CD4-positive, alpha-beta T cell treated with Interleukin-4 for 4 hours (primary cell): ENCODE results near the gene IGFBP6.

Experiments used
- DNase-seq: peaks from one replicate; pipeline ENCODE4 v3.0.0-alpha.2; 2020

The IGFBP6 gene

DNA sequence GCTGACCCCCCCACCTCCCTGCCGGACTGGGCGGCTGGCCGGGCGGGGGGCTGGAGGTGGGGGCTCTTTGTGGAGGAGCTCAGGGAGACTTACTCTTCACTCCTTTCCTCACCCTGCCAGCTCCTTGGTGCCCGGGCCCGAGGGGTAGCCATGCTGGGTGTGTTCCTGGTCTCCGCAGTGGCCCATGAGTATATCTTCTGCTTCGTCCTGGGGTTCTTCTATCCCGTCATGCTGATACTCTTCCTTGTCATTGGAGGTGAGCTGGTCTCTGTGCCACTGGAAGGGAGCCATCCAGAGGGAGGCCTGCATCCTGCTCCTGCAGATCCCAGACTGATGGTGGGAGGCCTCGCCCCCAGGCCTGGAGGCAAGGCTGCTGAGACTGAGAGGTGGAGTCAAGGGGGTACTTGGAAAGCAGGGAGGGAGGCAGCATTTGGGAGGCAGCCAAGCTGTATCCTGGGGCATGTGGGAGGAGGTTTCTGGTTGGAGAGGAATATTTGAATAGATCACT, 25.5 kb downstream of the IGFBP6 start:
- DNase-seq, result no peak

DNA sequence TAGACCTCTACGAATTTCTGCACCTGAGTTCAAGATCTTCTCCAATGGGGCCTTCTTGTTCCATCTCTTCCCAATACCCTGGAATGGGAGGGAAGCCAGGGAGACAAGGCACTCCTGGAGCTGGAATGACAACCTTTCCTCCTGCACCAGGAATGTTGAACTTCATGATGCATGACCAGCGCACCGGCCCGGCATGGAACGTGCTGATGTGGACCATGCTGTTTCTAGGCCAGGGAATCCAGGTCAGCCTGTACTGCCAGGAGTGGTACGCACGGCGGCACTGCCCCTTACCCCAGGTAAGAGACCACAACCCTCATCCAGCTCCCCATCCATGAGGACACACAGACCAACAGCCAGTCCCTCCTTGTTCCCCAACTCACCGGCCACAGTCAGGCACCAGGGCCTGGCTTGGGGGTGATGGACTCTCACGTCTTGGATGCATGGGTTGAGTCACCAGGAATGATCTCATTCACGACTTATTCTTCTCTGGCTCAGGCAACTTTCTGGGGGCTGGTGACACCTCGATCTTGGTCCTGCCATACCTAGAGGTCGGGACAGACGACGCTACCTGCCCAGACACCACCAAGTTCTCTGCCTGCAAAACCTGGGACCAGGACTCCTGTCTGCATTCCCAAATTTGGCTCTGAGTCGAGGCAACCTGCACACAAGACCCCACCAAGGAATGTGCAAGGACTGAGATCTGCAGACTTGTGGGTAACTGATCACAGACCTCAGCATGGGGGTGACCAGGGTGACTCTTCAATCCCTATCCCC, 26.3 kb downstream of the IGFBP6 start:
- no peak for DNase-seq

- no peak for DNase-seq
Measured at GRCh38 chr12:53124352-53124723, 26.9 kb downstream of the IGFBP6 start.

DNA sequence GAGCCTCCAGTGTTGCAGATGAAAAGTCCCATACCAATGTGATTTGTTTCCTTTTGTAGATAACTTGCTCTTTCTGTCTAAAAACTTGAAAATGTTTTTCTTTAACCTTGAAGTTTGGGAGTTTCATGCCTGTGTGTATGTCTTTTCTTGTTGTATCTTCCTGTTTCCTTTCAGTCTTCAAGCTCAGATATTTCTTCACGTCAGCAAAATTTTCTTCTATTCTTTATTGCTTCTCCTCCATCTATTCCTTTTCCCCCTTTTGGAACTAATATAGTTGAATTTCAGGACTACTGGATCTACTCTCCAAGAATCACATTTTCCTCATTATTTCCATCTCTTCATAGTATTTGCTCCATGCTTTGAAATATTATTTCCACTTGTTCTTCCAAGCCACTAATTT, 29.7 kb downstream of the IGFBP6 start:
- DNase-seq, result no peak

- DNase-seq, result no peak
Measured at GRCh38 chr12:53128780-53129569, 31.5 kb downstream of the IGFBP6 start.

- no peak for DNase-seq
Measured at GRCh38 chr12:53131844-53132243, 34.4 kb downstream of the IGFBP6 start.

- DNase-seq, result no peak
Measured at GRCh38 chr12:53133722-53134121, 36.3 kb downstream of the IGFBP6 start.

DNA sequence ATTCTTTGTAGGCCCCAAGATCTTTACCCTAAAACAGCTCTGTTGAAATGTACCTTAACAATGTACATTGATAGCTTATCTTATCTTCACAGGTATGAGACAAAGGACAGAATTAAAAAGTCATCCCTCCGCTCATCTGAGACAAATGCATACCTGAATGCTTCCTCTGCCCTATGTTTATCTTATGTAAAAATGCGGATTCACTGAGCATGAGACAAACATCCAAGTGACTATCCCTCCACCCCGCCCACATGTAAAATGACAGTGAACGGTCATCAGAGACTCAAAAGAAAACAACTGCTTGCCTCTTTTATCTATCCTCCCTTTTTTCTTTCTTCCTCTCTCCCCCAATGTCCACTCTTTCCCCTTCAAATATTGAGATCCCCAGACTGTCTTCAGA, 45.9 kb downstream of the IGFBP6 start:
- DNase-seq, result no peak

DNA sequence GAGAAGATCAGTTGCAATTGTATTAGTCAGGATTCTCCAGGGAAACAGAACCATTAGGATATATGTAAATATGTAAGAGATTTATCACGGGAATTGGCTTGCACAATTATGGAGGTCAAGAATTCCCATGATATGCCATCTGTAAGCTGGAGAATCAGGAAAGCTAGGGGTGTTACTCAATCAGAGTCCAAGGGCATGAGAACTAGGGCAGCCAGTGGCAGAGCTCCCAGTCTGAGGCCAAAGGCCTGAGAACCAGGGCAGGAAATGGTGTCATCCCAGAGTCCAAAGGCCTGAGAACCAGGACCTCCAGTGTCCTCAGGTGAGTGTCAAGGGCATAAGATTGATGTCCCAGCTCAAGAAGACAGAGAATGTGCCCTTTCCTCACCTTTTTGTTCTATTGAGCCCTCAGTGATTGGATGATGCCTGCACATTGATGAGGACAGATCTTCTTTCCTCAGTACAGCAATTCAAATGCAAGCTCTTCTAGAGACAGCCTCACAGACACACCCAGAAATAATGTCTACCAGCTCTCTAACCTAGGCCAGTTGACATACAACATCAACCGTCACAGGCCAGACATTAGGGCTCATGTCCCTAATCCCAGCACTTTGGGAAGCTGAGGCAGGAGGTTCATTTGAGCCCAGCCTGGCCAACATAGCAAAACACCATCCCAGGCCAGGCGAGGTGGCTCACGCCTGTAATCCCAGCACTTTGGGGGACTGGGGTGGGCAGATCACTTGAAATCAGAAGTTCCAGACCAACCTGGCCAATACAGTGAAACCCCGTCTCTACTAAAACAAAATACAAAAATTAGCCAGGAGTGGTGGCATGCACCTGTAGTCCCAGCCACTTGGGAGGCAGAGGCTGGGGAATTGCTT, 48.2 kb downstream of the IGFBP6 start:
- no peak for DNase-seq

GRCh38 chr12:53147181-53147580, 49.7 kb downstream of the IGFBP6 start:
- no peak for DNase-seq

- no peak for DNase-seq
Measured at GRCh38 chr12:53147653-53148052, 50.2 kb downstream of the IGFBP6 start.

- DNase-seq, result no peak
Measured at GRCh38 chr12:53151039-53151438, 53.6 kb downstream of the IGFBP6 start.
